Parathyroid adenoma (tissue), 2 donors: ENCODE measurements around the gene MXRA7.
"Not testable (repeated sequence)": the region's sequence is repeated elsewhere in the genome, so short reads cannot be mapped to it uniquely, and the experiment has no call there.

Experiments used
- H2AFZ ChIP-seq: fragments of 300-600 bp; sonication (generic); one replicate; pipeline ENCODE4 v1.7.0; 2017; ENCODE audit warnings: antibody characterized with exemption, mild to moderate bottlenecking
- H3K27ac ChIP-seq: fragments of 300-600 bp; sonication (generic); one replicate; pipeline ENCODE4 v1.7.0; 2017
- H3K27me3 ChIP-seq: fragments of 300-600 bp; sonication (generic); one replicate; pipeline ENCODE4 v1.7.0; 2017; ENCODE audit warnings: low read length; ENCODE audit not compliant: control insufficient read depth, insufficient read depth
- H3K36me3 ChIP-seq: fragments of 300-600 bp; sonication (generic); one replicate; pipeline ENCODE4 v1.7.0; 2017; ENCODE audit warnings: low read length; ENCODE audit not compliant: control insufficient read depth, insufficient read depth
- H3K4me1 ChIP-seq: fragments of 300-600 bp; sonication (generic); one replicate; pipeline ENCODE4 v1.7.0; 2017; ENCODE audit warnings: control low read depth
- H3K4me2 ChIP-seq: fragments of 300-600 bp; sonication (generic); one replicate; pipeline ENCODE4 v1.7.0; 2017; ENCODE audit warnings: low read length
- H3K4me3 ChIP-seq: fragments of 300-600 bp; sonication (generic); one replicate; pipeline ENCODE4 v1.7.0; 2017; ENCODE audit warnings: low read depth, low read length
- H3K79me2 ChIP-seq: fragments of 300-600 bp; sonication (generic); one replicate; pipeline ENCODE4 v1.7.0; 2017; ENCODE audit warnings: control low read depth
- H3K9ac ChIP-seq: fragments of 300-600 bp; sonication (generic); one replicate; pipeline ENCODE4 v1.7.0; 2017; ENCODE audit warnings: mild to moderate bottlenecking
- H3K9me3 ChIP-seq: fragments of 300-600 bp; sonication (generic); one replicate; pipeline ENCODE4 v1.7.0; 2017; ENCODE audit warnings: low read length; ENCODE audit not compliant: control insufficient read depth
- CTCF ChIP-seq: fragments of 300-600 bp; sonication (generic); IDR thresholded peaks from one replicate; pipeline ENCODE4 v1.7.0; 2017; ENCODE audit warnings: antibody characterized with exemption, mild to moderate bottlenecking
- donor health status: primary hyperparathyroidism.

Gene MXRA7

DNA sequence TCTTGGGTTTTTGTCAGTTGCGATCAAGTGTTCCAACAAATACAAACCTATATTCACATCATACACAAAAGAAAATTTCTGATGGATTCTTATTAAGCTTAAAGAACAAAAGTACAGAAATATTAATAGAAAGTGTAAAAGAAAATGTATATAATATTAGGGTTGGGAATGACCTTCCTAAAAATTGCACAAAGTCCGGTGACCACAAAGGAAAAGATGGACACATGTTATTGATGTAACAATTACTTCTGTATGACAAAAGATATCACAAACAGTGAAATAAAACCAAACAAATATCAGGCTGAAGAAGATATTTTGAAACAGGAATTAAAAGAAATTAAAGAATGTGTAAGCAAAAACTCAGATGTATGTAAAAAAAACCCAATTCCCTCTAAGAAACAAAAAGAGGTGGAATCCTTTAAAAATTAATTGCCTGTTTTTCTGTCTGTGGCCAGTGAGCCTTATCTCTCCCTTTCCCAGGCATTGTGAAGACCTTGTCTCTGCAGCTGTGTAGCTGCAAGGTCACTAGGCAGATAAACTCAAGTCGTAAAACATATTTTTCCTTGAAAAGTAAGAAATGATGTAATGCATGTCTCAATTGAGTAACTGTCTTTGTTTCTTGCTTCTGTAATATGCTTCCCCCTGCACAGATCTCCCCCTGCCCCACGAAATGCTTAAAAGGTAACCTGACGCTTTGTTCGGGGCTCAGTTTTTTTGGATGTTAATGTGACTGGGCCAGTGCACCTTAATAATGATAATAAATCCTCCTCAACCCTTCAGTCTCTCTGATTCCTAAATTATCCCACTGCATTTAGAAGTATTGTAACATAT lies 70.0 kb downstream of the MXRA7 start:
- no peaks in the 10 kb centered on the region for H3K27me3 ChIP-seq
- H3K27ac ChIP-seq = no peak overlapping the region
- H3K79me2 ChIP-seq = no peaks in the 10 kb centered on the region
- H2AFZ ChIP-seq = no peak overlapping the region
- H3K4me1 ChIP-seq = no peaks in the 10 kb centered on the region
- H3K9me3 ChIP-seq = no peaks in the 10 kb centered on the region
- peak overlapping the region; percentile 68 for H3K4me2 ChIP-seq
- H3K36me3 ChIP-seq = no peaks in the 10 kb centered on the region
- no peak for TF ChIP-seq CTCF
- H3K9ac ChIP-seq = no peak overlapping the region
- H3K4me3 ChIP-seq = peak overlapping the region; percentile 11

GRCh38 chr17:76638263-76638662 lies 72.5 kb downstream of the MXRA7 start:
- no peaks in the 10 kb centered on the region for H3K79me2 ChIP-seq
- H3K27ac ChIP-seq = no peak overlapping the region
- H3K4me3 ChIP-seq = no peak overlapping the region
- TF ChIP-seq CTCF = no peak
- no peaks in the 10 kb centered on the region for H3K36me3 ChIP-seq
- H2AFZ ChIP-seq = no peak overlapping the region
- H3K9me3 ChIP-seq = no peaks in the 10 kb centered on the region
- no peaks in the 10 kb centered on the region for H3K27me3 ChIP-seq
- H3K4me1 ChIP-seq = no peaks in the 10 kb centered on the region
- H3K9ac ChIP-seq = no peak overlapping the region
- no peak overlapping the region for H3K4me2 ChIP-seq

DNA sequence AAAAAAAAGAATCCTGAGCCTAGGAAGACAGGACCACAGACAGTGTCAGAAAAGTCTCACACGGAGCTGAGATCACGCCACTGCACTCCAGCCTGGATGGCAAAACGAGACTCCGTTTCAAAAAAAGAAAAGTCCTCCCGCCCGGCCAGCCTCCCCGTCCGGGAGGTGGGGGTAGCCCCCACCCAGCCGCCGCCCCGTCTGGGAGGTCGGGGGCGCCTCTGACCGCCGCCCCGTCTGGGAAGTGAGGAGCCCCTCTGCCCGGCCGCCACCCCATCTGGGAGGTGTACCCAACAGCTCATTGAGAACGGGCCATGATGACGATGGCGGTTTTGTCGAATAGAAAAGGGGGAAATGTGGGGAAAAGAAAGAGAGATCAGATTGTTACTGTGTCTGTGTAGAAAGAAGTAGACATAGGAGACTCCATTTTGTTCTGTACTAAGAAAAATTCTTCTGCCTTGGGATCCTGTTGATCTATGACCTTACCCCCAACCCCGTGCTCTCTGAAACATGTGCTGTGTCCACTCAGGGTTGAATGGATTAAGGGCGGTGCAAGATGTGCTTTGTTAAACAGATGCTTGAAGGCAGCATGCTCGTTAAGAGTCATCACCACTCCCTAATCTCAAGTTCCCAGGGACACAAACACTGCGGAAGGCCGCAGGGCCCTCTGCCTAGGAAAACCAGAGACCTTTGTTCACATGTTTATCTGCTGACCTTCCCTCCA lies 74.1 kb downstream of the MXRA7 start:
- H3K4me3 ChIP-seq, H3K4me1 ChIP-seq, H3K4me2 ChIP-seq, H3K9me3 ChIP-seq, H2AFZ ChIP-seq, H3K36me3 ChIP-seq, H3K27me3 ChIP-seq, H3K9ac ChIP-seq, H3K27ac ChIP-seq, H3K79me2 ChIP-seq: not testable (repeated sequence)

GRCh38 chr17:76635659-76636360 lies 75.0 kb downstream of the MXRA7 start:
- Histone ChIP-seq H3K27ac (no peak overlapping the region), H3K4me1 (peaks cover 4% of the 10 kb centered on the region), H3K9ac (no peak overlapping the region), H3K4me2 (no peak overlapping the region), H3K79me2 (no peaks in the 10 kb centered on the region), H3K4me3 (no peak overlapping the region), H3K27me3 (no peaks in the 10 kb centered on the region), H3K36me3 (no peaks in the 10 kb centered on the region), H3K9me3 (no peaks in the 10 kb centered on the region), H2AFZ (no peak overlapping the region)
- TF ChIP-seq CTCF = no peak

DNA sequence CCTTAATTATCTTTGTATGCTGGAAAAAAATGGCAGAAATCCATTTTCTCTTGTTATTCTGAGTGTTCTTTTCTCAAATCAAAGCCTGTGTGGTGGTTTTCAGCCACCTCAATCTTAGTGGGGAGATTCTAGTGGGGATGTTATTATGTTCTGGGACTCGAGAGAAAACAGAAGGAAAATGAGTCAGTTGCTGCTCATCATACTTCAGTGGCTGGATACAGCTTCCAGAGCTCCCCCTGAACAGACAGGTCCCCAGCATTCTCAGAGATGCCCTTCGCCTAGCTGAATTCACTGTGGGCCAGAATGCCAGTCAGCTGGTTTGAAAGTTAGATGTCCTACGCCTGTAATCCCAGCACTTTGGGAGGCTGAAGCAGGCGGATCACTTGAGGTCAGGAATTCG lies 75.7 kb downstream of the MXRA7 start:
- Histone ChIP-seq H3K27me3 (no peaks in the 10 kb centered on the region), H3K27ac (no peak overlapping the region), H3K4me2 (no peak overlapping the region), H3K79me2 (no peaks in the 10 kb centered on the region), H3K4me3 (no peak overlapping the region), H3K36me3 (no peaks in the 10 kb centered on the region), H2AFZ (no peak overlapping the region), H3K4me1 (peaks cover 4% of the 10 kb centered on the region), H3K9ac (no peak overlapping the region), H3K9me3 (no peaks in the 10 kb centered on the region)
- no peak for TF ChIP-seq CTCF
